Stimulated activated CD4-positive, alpha-beta T cell treated with anti-CD3 and anti-CD28 coated beads, Interleukin-12 subunit alpha, Interleukin-12 subunit beta, amount 100 ng/mL, for 24 hours (primary cell): ENCODE results near the gene COMMD1.
"Not testable (repeated sequence)": the region's sequence is repeated elsewhere in the genome, so short reads cannot be mapped to it uniquely, and the experiment has no call there.

ENCODE experiments used
- DNase-seq, 2 experiments: peaks; one replicate each; pipeline ENCODE4 v3.0.0-alpha.2; 2020; ENCODE audit warnings: low read depth in 2 of 2

Gene COMMD1

DNA sequence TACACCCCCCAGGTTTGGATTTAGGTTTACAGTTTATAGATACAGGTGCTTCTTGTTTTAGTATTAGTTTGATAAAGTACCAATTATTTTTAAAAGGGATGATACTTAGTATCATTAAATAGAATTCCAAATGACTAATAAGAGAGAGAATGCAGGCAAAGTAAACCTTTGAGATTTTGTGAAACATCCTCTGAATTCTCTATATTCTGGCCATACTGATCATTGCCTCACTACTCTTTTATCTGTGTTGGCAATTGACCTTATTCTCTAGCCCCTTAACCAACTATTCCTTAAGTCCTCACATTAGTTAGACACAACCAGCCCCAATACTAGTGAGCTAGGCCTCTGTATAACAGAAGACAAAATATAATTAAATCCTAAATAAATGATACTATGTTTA is 125.4 kb downstream of the COMMD1 start:
- no peak for DNase-seq

DNA sequence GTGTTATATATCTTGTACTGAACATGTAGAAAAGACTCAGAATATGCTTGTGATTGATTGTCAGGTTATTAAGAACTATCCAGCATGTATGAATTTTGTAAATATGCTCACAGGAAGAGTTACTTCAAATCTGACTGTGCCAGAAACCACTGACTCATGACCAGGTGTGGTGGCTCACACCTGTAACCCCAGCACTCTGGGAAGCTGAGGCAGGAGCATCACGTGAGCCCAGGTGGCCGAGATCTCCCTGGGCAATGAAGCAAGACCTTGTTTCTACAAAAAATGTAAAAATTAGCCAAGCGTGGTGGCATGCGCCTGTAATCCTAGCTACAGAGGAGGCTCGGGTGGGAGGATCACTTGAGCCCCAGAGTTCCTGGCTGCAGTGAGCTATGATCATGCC is 126.6 kb downstream of the COMMD1 start:
- DNase-seq, result no peak

DNA sequence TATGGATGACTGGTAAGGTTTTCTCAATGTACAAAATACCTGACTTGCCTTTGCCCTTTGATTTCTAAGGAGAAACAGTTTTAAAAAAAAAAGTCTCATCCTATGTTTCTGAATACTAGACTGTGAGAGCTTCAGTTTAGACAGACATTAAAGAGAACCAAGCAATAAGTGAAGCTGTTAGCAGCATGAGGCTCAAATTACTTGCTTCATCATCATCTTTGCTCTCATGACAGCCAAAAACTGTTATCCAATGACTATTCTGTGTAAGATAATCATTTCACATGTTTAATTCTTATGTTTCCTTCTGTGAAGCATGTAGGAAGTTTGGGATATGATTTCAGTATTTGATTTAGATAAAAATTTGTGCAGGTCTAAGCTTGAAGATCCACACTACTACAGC is 129.2 kb downstream of the COMMD1 start:
- no peak for DNase-seq

DNA sequence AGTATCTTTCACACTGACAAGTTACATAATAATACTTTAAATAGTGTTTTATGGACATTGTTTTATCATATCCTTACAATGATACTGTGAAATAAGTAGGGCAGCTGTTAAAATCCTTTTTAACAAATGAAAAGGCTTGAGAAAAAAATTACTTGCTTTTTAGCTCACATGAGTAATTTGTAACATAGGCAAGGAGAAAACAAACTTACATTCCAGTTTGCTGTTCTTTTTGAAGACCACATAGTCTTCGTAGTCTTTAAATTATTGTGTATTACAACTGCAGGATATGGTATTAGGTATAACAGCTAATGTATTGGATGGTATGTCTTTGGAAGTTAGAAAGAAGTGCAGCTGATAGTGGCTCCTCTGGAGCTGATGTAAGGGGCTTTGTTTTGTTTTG is 130.8 kb downstream of the COMMD1 start:
- DNase-seq, result no peak

DNA sequence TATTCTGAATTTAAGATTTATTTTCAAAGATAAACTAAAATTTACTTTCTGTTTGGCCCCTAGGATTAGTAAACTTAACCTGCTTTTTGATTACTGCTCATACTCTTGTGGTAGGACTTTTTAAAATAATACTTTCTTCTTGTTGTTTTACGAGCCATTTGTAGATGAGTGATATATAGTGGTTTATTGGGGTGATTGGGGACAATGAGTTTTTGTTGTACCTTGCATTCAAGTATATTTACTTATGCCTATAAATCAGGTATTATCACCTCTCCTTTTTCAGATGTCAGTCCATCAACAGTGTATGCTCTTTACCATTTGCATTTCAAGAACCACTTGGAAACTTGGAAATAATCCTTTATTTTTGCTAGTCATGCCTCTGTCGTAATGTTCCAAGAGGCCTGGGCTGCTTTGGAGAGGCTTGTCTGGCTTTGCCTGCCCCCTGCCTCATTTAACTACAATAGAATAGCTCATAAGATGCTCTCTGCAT is 131.3 kb downstream of the COMMD1 start:
- DNase-seq, result no peak

DNA sequence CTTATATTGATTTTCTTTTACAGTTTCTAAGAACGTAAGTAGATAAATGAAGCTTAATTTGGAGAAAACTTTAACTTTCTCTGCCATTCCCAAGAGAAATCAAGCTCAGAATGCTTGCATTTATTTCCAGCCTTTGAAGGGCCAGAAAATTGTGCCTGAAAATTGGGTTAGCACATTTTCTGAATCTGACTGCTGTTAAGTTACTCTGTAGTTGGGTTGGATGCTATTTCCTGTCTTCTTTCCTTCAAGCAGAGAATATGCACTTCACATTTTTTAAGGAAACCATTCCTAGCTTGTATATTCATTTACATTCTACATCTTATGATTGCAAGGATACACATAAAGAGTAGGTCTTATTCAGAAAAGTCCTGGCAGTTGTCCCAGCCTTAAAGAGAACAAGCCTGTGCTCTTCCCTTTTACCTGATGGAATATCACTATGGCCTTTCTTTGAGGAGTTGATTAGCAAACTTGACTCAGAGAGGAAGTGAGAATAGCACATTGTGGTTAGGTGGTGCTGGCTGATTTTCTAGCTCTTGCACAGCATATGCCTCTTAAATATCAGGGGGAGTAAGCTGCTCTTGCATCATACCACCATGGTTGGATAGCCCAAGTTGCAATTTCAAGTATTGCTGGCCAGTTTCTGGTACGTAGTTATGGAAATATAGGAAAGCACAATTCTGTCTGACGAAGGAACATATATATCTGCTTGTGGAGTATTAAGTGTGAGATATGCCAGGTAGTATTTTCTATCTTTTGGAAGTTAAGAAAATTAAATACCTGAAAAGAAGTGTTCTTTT is 133.7 kb downstream of the COMMD1 start:
- peak; percentile 3 to 6 for DNase-seq

DNA sequence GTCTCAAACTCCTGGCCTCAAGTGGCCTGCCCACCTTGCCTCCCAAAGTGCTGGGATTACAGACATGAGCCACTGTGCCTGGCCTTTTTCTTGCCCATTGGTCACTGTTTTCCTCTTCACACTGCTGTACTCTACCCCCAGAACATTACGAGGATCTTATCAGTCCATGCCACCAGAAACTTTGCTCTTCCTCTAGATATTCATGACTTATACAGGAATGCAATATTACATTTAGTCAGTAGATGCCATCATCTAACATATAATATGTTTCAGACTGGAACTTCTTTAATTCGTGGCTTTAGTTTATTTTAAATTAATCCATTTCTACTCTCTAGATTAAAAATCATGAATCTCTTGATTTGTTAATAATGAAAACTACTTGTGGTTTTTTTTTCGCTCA is 135.5 kb downstream of the COMMD1 start:
- no peak for DNase-seq

DNA sequence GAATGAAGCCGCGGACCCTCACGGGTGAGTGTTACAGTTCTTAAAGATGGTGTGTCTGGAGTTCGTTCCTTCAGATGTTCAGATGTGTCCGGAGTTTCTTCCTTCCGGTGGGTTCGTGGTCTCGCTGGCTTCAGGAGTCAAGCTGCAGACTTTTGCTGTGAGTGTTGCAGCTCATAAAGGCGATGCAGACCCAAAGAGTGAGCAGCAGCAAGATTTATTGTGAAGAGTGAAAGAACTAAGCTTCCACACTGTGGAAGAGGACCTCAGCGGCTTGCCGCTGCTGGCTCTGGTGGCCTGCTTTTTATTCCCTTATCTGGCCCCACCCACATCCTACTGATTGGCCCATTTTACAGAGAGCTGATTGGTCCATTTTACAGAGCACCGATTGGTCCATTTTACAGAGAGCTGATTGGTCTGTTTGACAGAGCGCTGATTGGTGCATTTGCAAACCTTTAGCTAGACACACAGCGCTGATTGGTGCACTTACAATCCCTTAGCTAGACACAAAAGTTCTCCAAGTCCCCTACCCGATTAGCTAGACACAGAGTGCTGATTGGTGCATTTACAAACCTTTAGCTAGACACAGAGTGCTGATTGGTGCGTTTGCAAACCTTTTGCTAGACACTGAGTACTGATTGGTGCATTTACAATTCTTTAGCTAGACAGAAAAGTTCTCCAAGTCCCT is 136.4 kb downstream of the COMMD1 start:
- DNase-seq, result not testable (repeated sequence)

DNA sequence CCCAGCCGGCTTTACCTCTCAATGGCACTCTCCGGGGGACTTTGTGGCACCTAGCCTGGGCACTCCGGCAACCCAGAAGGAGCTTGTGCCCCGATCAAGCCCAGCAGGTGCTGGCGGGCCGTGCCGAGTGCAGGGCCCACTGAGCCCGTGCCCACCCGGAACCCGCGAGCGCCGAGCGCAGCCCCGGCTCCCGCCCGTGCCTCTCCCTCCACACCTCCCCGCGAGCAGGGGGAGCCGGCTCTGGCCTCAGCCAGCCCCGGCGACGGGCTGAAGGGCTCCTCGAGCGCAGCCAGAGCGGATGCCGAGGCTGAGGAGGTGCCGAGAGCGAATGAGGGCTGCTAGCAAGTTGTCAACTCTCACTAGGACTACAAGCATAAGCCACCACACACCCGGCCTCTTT is 136.9 kb downstream of the COMMD1 start:
- DNase-seq, result no peak

DNA sequence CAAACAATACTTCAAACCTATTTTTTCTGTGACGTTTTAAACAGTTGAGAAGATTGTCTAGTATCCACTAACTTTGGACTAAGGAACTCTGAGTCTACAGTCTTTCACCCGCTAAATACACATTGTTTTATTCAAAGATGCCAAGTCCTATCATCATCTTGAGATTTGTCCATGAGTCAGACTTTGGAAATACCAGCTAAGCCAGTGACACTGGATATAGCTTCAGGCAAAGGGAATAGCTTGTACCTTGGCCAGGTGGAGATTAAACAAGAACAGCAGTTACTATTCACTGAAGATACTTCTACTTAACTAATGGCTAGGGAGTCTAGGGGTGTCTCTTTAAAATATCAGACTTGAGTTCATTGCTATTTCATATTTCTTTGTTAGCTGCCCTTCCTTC is 137.5 kb downstream of the COMMD1 start:
- DNase-seq, result no peak

DNA sequence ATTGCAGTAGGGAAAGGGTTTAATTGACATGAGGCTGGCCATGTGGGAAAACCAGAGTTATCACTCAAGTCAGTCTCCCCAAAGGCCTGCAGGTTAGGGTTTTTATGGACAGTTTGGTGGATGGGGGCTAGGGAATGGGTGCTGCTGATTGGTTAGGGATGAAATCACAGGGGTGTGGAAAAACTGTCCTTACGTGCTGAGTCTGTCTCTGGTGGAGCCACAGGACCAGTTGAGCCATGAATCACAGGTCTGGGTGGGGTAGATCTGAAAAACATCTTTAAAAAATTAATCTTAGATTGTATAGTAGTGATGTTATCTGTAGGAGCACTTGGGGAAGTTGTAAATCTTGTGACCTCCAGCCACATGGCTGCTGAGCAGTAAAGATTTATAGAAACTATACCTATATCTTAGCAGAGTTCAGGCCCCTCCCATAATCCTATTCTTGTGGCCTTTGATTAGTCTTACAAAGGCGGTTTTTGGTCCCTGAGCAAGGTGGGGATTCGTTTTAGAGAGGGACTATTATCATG is 139.6 kb downstream of the COMMD1 start:
- DNase-seq, result no peak

DNA sequence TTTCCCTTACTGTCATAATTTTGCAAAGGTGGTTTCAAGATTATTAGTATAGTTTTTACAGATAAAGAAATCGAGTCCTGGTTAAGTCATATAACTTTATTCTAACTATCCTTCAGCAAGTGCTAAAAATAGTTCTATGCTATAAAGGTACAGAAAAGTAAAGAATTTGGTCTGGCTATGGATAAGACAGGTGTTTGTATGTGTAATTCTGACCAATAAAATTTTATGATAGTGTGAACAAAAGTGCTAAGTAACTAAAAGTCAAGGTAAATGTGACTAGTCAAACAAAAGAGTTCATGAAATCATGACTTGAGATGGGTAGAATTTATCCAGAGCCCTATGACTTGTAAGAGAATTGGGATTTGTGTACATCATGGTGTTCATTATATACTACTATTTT is 140.7 kb downstream of the COMMD1 start:
- no peak for DNase-seq

DNA sequence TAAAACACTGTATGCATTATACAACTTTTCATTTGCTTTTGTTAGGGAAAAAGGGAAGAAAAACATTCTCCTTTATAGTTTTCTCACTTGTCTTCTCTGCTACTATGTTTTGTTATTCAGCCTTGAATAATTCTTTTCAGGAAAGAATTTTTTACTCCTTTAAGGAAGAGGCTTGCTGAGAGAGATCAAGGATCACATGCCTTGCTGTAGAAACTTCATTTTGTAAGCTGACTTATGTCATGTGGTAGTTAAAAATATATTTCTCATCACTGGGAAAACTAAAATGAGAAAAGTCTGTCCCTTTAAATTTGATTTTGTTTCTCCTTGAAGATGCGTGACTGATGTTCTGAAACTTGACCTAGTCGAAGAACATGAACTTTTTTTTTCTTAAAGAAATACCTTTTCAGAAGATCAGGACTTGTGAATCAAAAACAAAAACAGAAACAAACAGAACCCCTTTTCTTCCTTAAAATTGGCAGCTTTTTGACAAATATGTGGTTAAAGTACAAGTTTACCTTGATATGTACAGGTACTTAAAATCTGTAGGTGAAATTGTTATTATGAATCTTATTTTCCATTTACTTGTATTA is 145.1 kb downstream of the COMMD1 start:
- DNase-seq, result no peak

DNA sequence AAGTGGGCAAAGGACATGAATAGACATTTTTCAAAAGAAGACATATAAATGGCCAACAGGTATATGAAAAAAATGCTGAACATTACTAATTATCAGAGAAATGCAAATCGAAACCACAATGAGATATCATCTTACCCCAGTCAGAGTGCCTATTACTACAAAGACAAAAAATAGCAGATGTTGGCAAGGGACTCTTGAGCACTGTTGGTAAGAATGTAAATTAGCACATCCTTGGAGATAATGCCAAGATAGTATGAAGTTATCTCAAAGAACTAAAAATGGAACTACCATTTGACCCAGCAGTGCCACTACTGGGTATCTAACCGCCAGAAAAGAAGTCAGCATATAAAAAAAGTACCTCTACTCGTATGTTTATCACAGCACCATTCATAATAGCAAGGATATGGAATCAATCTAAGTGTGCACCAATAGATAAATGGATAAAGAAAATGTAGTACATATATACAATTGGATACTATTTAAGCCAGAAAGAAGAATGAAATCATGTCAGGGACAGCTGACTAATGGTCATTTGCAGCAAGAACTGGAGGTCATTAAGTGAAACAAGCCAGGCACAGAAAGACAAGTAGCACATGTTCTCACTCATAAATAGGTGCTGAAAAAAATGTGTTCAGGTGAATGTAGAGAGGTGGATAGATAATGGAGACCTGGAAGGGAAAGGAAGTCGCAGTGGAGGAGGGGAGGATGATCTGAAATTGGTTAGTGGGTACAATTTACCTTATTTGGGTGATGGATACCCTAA is 148.7 kb downstream of the COMMD1 start:
- DNase-seq, result no peak

DNA sequence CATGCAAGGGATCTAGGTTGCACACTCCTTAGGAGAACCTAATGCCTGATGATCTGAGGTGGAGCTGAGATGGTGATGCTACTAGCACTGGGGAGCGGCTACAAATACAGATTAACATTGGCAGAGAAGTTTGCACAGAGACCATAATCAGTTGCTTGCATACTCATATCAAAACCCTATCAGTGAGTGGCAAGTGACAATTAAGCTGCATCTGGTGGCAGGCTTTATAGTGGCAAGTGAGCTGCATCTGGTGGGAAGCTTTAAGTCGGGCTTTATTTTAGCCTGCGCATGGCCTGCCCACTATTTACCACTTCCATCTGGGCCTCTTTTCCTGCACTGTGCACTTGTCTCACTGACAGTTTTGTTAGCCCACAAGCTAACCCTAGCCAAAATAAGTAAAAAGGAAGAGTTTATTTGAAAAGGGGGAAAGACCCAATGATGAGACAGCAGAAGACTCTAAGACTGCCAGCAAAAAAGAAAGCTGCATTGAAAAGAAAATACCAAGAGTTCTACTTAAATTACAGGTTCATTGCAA is 149.5 kb downstream of the COMMD1 start:
- no peak for DNase-seq

DNA sequence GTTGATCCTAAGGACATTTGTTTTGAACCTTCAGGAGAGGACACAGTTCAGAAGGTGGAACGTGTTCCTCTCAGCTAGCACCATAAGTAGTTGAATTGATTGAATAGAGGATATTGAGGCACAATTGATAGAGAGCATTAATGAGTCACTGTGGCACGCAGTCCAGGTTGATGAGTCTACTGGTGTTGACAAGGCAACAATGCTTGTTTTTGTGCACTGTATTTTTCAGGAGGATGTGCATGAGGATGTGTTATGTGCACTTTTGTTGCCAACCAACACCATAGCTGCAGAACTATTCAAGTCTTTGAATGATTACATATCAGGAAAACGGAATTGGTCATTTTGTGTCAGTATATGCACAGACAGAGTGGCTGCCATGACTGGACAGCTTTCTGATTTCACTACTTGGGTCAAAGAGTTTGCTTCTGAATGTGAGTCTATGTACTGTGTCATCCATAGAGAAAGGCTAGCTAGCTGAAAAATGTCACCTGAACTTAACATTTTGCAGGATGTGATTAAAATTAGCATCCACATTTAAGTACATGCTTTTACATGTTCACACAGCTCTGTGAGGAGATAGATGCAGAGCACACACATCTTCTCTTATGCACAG is 150.4 kb downstream of the COMMD1 start:
- DNase-seq, result no peak

DNA sequence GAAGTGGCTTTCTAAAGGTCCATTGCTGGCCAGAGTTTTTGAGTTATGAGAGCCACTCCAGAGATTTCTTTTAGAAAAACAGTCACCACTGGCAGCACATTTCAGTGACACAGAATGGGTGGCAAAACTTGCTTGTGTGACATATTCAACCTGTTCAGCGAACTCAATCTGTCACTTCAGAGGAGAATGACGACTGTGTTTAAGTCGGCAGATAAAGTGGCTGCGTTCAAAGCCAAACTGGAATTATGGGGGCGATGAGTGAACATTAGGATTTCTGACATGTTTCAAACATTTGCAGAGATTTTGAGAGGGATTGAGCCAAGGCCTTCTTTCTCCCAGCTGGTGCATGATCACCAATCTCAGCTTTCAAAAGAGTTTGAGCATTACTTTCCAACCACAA is 150.9 kb downstream of the COMMD1 start:
- DNase-seq, result no peak

DNA sequence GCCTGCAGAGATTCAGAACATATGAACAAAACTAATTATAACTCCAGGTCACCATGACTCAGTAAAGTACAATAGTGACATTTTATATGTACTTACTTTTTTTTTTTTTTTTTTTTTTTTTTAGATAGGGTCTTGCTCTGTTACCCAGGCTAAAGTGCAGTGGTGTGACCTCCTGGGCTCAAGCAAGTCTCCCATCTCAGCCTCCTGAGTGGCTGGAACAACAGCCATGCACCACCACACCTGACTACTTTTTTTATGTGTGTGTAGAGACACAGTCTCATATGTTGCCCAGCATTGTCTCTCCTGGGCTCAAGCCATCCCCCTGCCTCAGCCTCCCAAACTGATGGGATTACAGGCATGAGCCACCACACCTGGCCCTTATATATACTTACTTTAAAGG is 159.8 kb downstream of the COMMD1 start:
- no peak for DNase-seq

DNA sequence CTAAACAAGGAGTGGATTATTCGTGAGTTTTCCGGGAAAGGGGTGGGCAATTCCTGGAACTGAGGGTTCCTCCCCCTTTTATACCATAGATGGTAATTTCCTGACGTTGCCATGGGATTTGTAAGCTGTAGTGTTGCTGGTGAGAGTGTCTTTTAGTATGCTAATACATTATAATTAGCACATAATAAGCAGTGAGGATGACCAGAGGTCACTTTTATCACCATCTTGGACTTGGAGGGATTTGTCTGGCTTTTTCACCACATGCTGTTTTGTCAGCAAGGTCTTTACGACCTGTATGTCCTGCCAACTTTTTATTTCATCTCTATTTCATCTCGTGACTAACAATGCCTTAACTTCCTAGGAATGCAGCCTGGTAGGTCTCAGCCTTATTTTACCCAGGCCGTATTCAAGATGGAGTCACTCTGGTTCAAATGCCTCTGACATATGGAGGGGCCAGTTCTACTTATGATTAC is 165.7 kb downstream of the COMMD1 start:
- no peak for DNase-seq

DNA sequence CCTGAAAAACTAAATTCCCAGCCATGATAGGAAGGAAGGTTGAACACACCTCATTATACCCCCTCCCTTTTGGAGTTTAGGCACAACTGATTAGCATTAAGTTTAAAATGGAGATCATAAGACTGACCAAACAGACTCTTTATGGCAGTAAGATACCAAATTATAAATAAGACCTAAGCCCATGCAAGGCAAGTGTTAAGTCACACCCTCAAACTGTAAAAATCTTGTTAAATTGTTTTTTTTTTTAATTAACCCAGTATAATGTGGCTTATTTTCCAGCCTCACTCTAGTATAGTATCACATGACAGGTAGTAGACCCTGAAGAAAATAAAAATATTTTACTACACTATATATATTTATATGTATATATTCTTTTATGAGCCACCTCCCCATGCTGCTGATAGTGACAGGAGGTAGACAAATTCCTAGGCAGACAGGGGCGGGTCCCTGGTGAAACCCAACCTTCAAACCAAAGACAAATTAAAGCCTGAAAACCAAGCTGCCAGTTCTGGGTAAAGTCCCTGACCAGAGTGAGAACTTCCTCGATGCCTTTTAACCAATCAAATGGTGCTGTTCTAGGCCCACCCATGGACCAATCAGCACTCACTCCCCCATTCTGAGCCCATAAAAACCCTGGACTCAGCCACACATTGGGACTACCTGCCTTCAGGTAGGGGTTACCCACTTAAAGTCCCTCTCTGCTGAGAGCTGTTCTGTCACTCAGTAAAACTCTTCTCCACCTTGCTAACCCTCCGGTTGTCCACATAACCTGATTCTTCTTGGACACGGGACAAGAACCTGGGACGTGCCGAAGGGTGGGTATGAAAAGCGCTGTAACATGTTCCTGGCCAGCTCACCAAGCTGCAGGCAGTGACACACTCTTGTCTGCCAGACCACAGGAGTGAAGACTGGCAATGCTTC is 166.5 kb downstream of the COMMD1 start:
- DNase-seq, result no peak
